Measurements from ENCODE around the gene STARD8.

STARD8 gene

GRCh38 chrX:68718443-68718820 is 71.0 kb downstream of the STARD8 start:
- no peak for TF ChIP-seq CTCF (IDR thresholded peaks at IDR 0.05; ENCODE audit: control insufficient read depth, extremely low read depth, insufficient read depth)
- no peak overlapping the region for H3K4me3 ChIP-seq (ENCODE audit: low read depth, low read length)

GRCh38 chrX:68719181-68719903 is 71.9 kb downstream of the STARD8 start:
- no peak overlapping the region for H3K4me3 ChIP-seq (ENCODE audit: low read depth, low read length)
- no peak for TF ChIP-seq CTCF (IDR thresholded peaks at IDR 0.05; ENCODE audit: control insufficient read depth, extremely low read depth, insufficient read depth)
- DNase-seq (ENCODE audit: low read depth), result no peak

More at GRCh38 chrX:68718443-68718820, 71.0 kb downstream of the STARD8 start:
- DNase-seq (ENCODE audit: low read depth), result no peak

GRCh38 chrX:68719904-68720614 is 72.6 kb downstream of the STARD8 start:
- peak; percentile 21 for DNase-seq (ENCODE audit: low read depth)
- TF ChIP-seq CTCF (IDR thresholded peaks at IDR 0.05; ENCODE audit: control insufficient read depth, extremely low read depth, insufficient read depth), result no peak
- H3K4me3 ChIP-seq (ENCODE audit: low read depth, low read length), result no peak overlapping the region

GRCh38 chrX:68720851-68721250 is 73.4 kb downstream of the STARD8 start:
- no peak overlapping the region for H3K4me3 ChIP-seq (ENCODE audit: low read depth, low read length)

GRCh38 chrX:68721546-68721945 is 74.1 kb downstream of the STARD8 start:
- H3K4me3 ChIP-seq (ENCODE audit: low read depth, low read length), result no peak overlapping the region
- no peak for TF ChIP-seq CTCF (IDR thresholded peaks at IDR 0.05; ENCODE audit: control insufficient read depth, extremely low read depth, insufficient read depth)
- no peak for DNase-seq (ENCODE audit: low read depth)

More at GRCh38 chrX:68720851-68721250, 73.4 kb downstream of the STARD8 start:
- TF ChIP-seq CTCF (IDR thresholded peaks at IDR 0.05; ENCODE audit: control insufficient read depth, extremely low read depth, insufficient read depth), result no peak
- DNase-seq (ENCODE audit: low read depth), result no peak

- no peak for TF ChIP-seq CTCF (IDR thresholded peaks at IDR 0.05; ENCODE audit: control insufficient read depth, extremely low read depth, insufficient read depth)
- no peak for DNase-seq (ENCODE audit: low read depth)
- no peak overlapping the region for H3K4me3 ChIP-seq (ENCODE audit: low read depth, low read length)
These were observed 74.8 kb downstream of the STARD8 start for GRCh38 chrX:68721991-68722860.
